Gastroesophageal sphincter (tissue), 4 donors: ENCODE measurements around the gene UBC. TPM values are rescaled to one million over a fixed set of nuclear protein-coding genes. Genes with fewer than 3 reads are reported as not detected.
"Not testable (repeated sequence)": the region's sequence is repeated elsewhere in the genome, so short reads cannot be mapped to it uniquely, and the experiment has no call there.

Experiments
- ATAC-seq: fragments of 150-250 bp; one replicate; pipeline ENCODE4 v1.9.1; 2016; ENCODE audit warnings: mild to moderate bottlenecking, moderate library complexity
- H3K27ac ChIP-seq, 4 donors: fragments of 200-600 bp; sonication (generic) in 3 of 4; 1 replicate in 3 of 4; 2 replicates in 1 of 4; pipeline ENCODE4 v1.5.1; 2016 to 2019
- H3K27me3 ChIP-seq: fragments of 200-600 bp; sonication (generic); one replicate; pipeline ENCODE4 v1.5.1; 2019
- H3K36me3 ChIP-seq, 2 donors: fragments of 200-600 bp; sonication (generic); one replicate each; pipeline ENCODE4 v1.5.1; 2019; ENCODE audit warnings: control low read depth in 1 of 2
- H3K4me1 ChIP-seq, 3 donors: fragments of 200-600 bp; sonication (generic); 1 replicate in 2 of 3; 2 replicates in 1 of 3; pipeline ENCODE4 v1.5.1; 2016 to 2019; ENCODE audit warnings: control low read depth in 2 of 3
- H3K4me3 ChIP-seq, 2 donors: fragments of 200-600 bp; sonication (generic); one replicate each; pipeline ENCODE4 v1.5.1; 2019; ENCODE audit warnings: mild to moderate bottlenecking in 1 of 2, moderate library complexity in 1 of 2
- H3K9me3 ChIP-seq, 3 donors: fragments of 200-600 bp; sonication (generic); one replicate each; pipeline ENCODE4 v1.5.1; 2017 to 2019; ENCODE audit warnings: control low read depth in 2 of 3
- CTCF ChIP-seq, 4 experiments: fragments of 200-600 bp in 2 of 4; fragments of 450-650 bp in 2 of 4; sonication (generic) in 1 of 4; IDR thresholded peaks; one replicate each; pipeline ENCODE4 v1.5.1; 2017 to 2019; ENCODE audit warnings: antibody characterized with exemption in 4 of 4, mild to moderate bottlenecking in 2 of 4, moderate library complexity in 2 of 4
- EP300 ChIP-seq: sonication (generic); formaldehyde crosslinking; IDR thresholded peaks from one replicate; pipeline ENCODE4 v1.6.1; 2017; ENCODE audit warnings: antibody characterized with exemption, mild to moderate bottlenecking
- POLR2A ChIP-seq, 2 donors: fragments of 450-650 bp; IDR thresholded peaks; one replicate each; pipeline ENCODE4 v1.6.1; 2017; ENCODE audit warnings: antibody characterized with exemption in 2 of 2, mild to moderate bottlenecking in 2 of 2, moderate library complexity in 1 of 2
- POLR2AphosphoS5 ChIP-seq: sonication (generic); formaldehyde crosslinking; IDR thresholded peaks from one replicate; pipeline ENCODE4 v1.6.1; 2017; ENCODE audit warnings: antibody characterized with exemption
- WGBS, 2 donors: methylation state at CpG; one replicate each; pipeline ENCODE4 v1.1.5; 2018; ENCODE audit warnings: low coverage in 1 of 2; 5-methylcytosine and 5-hydroxymethylcytosine counted together
- total RNA-seq, 4 donors: library from RNA; depleted of rRNA; stranded (reverse); fragments of >200 nt; gene quantifications; one replicate each; pipeline ENCODE4 v1.1.0, GENCODE V29; 2016

UBC gene
- total RNA-seq, 4 donors from 2014 or later, result 1,376 to 1,776 (median 1,632) TPM

GRCh38 chr12:124913474-124914391, 717 bp downstream of the UBC start:
- no peaks in the 10 kb centered on the region for H3K9me3 ChIP-seq
- peak; percentile 33 for TF ChIP-seq POLR2AphosphoS5
- peak; percentile 30 to 73 (median 66) for TF ChIP-seq CTCF (IDR thresholded peaks at IDR 0.05)
- TF ChIP-seq POLR2A (IDR thresholded peaks at IDR 0.05), result no peak
- peak overlapping the region; percentile 90 to 100 (median 98) for H3K27ac ChIP-seq
- peaks cover 0 to 31% of the 10 kb centered on the region in 2 donors for H3K36me3 ChIP-seq
- 5 to 6% methylated on average over 13 to 14 of the region's 46 CpGs for WGBS, 2 donors
- ATAC-seq, result peak; percentile 7
- peak overlapping the region; percentile 83 to 91 for H3K4me3 ChIP-seq
- peaks cover 12 to 64% (median 22%) of the 10 kb centered on the region in 3 donors for H3K4me1 ChIP-seq
- no peaks in the 10 kb centered on the region for H3K27me3 ChIP-seq

GRCh38 chr12:124912529-124913287, 1.7 kb downstream of the UBC start:
- Histone ChIP-seq H3K4me3 (peak overlapping the region; percentile 83 to 91), H3K4me1 (peaks cover 9 to 54% (median 16%) of the 10 kb centered on the region in 3 donors), H3K27ac (peak overlapping the region in 3 of 4 donors; percentile 98 to 100 (median 99)), H3K36me3 (peaks cover 0 to 31% of the 10 kb centered on the region in 2 donors)
- H3K9me3 ChIP-seq, H3K27me3 ChIP-seq, ATAC-seq: not testable (repeated sequence)
- 11 to 70% methylated on average over 5 to 9 of the region's 21 CpGs for WGBS, 2 donors
- TF ChIP-seq POLR2AphosphoS5, result peak; percentile 87
- peak in 1 of 2 donors; percentile 35 for TF ChIP-seq POLR2A (IDR thresholded peaks at IDR 0.05)

GRCh38 chr12:124911521-124911920, 2.9 kb downstream of the UBC start:
- Histone ChIP-seq H3K4me1 (peaks cover 6 to 51% (median 13%) of the 10 kb centered on the region in 3 donors), H3K27ac (peak overlapping the region; percentile 34 to 77 (median 64)), H3K4me3 (peak overlapping the region; percentile 34 to 48), H3K36me3 (peaks cover 0 to 31% of the 10 kb centered on the region in 2 donors)
- ATAC-seq, H3K9me3 ChIP-seq, H3K27me3 ChIP-seq: not testable (repeated sequence)
- 56 to 66% methylated on average over 2 to 4 of the region's 6 CpGs for WGBS, 2 donors

GRCh38 chr12:124910561-124911478, 3.6 kb downstream of the UBC start:
- Histone ChIP-seq H3K9me3 (no peaks in the 10 kb centered on the region), H3K4me3 (peak overlapping the region; percentile 30 to 48), H3K4me1 (peaks cover 5 to 53% (median 11%) of the 10 kb centered on the region in 3 donors), H3K27me3 (no peaks in the 10 kb centered on the region), H3K36me3 (peaks cover 0 to 31% of the 10 kb centered on the region in 2 donors), H3K27ac (peak overlapping the region; percentile 51 to 77 (median 64))
- peak; percentile 80 for TF ChIP-seq POLR2AphosphoS5
- no peak for TF ChIP-seq CTCF (IDR thresholded peaks at IDR 0.05)
- TF ChIP-seq POLR2A (IDR thresholded peaks at IDR 0.05), result peak; percentile 34 to 64
- 33 to 56% methylated on average over 6 to 9 of the region's 9 CpGs for WGBS, 2 donors
- no peak for ATAC-seq

GRCh38 chr12:124909831-124910560, 4.5 kb downstream of the UBC start:
- H3K4me1 ChIP-seq, result peaks cover 5 to 52% (median 14%) of the 10 kb centered on the region in 3 donors
- TF ChIP-seq POLR2AphosphoS5 (peak; percentile 85), POLR2A (IDR thresholded peaks at IDR 0.05) (peak; percentile 18 to 28), EP300 (no peak)
- H3K27ac ChIP-seq, result peak overlapping the region; percentile 51 to 77 (median 64)
- ATAC-seq, result peak; percentile 13
- no peaks in the 10 kb centered on the region for H3K9me3 ChIP-seq
- peak overlapping the region in 1 of 2 donors; percentile 48 for H3K4me3 ChIP-seq
- H3K36me3 ChIP-seq, result peaks cover 0 to 31% of the 10 kb centered on the region in 2 donors
- no peaks in the 10 kb centered on the region for H3K27me3 ChIP-seq
- 49 to 56% methylated on average over 8 of the region's 8 CpGs for WGBS, 2 donors
